HFFc6 (cell line): Measurements from ENCODE around the gene FRAS1. TPM values are rescaled to one million over a fixed set of nuclear protein-coding genes. Genes with fewer than 3 reads are reported as not detected.
A peak's percentile ranks its signal among the peaks of the same experiment; 100 is the strongest.

Experiments
- DNase-seq: peaks from one replicate; pipeline ENCODE4 v3.0.0-alpha.2; 2018
- H3K27ac Mint-ChIP-seq: 2 replicates; pipeline ENCODE4 v1.8.0; 2020; ENCODE audit warnings: mild to moderate bottlenecking, mixed read lengths
- H3K27me3 Mint-ChIP-seq: 2 replicates; pipeline ENCODE4 v1.8.0; 2021; ENCODE audit warnings: mild to moderate bottlenecking, moderate library complexity, mixed read lengths; ENCODE audit not compliant: insufficient read depth
- H3K36me3 Mint-ChIP-seq: 2 replicates; pipeline ENCODE4 v1.8.0; 2021; ENCODE audit warnings: low read depth, mixed read lengths
- H3K4me1 Mint-ChIP-seq: 2 replicates; pipeline ENCODE4 v1.8.0; 2020; ENCODE audit warnings: low read depth, mixed read lengths
- H3K4me3 Mint-ChIP-seq: 2 replicates; pipeline ENCODE4 v1.8.0; 2020; ENCODE audit warnings: mild to moderate bottlenecking, moderate library complexity, mixed read lengths
- H3K9me3 Mint-ChIP-seq: 2 replicates; pipeline ENCODE4 v1.8.0; 2020; ENCODE audit warnings: mild to moderate bottlenecking, mixed read lengths
- total RNA-seq, 6 experiments: library from RNA; stranded (reverse); fragmentation: NEBNext Ultra II Directional; extraction: Animal tissue kit (Norgen Biotek cat#: 25700); gene quantifications; 2 replicates in 1 of 6; 3 replicates in 5 of 6; pipeline ENCODE4 v1.2.3, GENCODE V29; 2021
- TF ChIP-seq, protein P1 (sequence below): fragments of 200-600 bp; sonication (generic); IDR thresholded peaks from 2 replicates; pipeline ENCODE4 v1.5.0; 2021; ENCODE audit warnings: antibody characterized with exemption, mild to moderate bottlenecking

The FRAS1 gene
- total RNA-seq, 6 experiments from 2014 or later = 1.7 to 11.0 (median 2.3) TPM

DNA sequence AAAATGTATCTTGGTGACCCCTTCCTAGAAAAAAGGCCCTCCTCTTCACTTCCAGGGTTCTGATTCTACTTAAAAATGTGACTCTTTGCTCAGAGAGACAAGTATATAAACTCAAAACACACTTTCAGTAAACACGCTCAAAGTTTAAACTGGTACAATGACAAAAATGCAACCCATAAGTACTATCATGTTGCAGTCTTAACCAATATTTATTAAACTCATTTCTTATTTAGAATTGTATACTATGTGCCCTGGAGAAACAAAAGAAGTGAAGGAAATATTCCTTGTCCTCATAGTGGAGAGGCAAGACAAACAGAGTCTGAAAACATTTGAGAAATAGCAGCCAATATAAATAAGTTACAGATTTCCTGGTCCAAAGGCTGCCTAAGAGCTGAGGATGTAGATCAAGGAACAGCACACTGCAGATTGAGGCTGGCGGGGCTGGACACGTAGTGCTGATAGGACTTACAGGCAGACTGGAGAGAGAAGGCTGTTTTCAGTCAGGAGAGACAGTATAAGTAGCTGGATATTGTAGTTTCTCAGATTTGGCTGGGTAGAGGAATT, 455.3 kb downstream of the FRAS1 start:
- Mint-ChIP-seq H3K36me3 (no peaks in the 10 kb centered on the region), H3K4me3 (no peak overlapping the region), H3K27me3 (no peaks in the 10 kb centered on the region; the same call in 1 of the 2 replicates), H3K4me1 (peaks cover 12% of the 10 kb centered on the region), H3K9me3 (no peaks in the 10 kb centered on the region), H3K27ac (no peak overlapping the region)
- TF ChIP-seq, protein P1, sequence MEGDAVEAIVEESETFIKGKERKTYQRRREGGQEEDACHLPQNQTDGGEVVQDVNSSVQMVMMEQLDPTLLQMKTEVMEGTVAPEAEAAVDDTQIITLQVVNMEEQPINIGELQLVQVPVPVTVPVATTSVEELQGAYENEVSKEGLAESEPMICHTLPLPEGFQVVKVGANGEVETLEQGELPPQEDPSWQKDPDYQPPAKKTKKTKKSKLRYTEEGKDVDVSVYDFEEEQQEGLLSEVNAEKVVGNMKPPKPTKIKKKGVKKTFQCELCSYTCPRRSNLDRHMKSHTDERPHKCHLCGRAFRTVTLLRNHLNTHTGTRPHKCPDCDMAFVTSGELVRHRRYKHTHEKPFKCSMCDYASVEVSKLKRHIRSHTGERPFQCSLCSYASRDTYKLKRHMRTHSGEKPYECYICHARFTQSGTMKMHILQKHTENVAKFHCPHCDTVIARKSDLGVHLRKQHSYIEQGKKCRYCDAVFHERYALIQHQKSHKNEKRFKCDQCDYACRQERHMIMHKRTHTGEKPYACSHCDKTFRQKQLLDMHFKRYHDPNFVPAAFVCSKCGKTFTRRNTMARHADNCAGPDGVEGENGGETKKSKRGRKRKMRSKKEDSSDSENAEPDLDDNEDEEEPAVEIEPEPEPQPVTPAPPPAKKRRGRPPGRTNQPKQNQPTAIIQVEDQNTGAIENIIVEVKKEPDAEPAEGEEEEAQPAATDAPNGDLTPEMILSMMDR = no peak
- no peak for DNase-seq

DNA sequence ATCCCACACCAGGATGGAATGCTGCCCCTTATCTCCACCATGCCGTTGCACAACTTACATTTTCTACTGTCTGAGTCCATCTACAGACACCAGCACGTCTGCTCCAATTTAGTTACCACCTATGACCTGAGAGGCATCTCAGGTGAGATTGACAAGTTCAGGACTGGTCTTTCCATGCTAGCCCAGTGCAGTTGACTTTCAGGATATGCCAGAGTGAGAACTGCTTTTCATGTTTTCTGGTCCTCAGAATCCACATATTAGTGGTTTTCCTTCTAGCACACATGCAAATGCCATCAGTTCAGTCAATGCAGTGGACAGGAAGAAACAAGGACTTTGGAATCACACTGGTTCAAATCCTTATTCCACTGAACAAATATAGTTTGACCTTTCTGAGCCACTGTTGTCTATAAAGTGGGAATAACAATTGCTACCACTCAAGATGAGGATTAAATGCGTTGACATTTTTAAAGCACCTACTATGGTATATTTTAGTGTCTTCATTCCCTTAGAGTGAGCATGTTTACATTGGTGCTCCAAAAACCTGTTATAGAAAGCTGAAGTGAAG, 456.4 kb downstream of the FRAS1 start:
- peaks cover 14% of the 10 kb centered on the region for H3K4me1 Mint-ChIP-seq
- TF ChIP-seq, protein P1 = no peak

DNA sequence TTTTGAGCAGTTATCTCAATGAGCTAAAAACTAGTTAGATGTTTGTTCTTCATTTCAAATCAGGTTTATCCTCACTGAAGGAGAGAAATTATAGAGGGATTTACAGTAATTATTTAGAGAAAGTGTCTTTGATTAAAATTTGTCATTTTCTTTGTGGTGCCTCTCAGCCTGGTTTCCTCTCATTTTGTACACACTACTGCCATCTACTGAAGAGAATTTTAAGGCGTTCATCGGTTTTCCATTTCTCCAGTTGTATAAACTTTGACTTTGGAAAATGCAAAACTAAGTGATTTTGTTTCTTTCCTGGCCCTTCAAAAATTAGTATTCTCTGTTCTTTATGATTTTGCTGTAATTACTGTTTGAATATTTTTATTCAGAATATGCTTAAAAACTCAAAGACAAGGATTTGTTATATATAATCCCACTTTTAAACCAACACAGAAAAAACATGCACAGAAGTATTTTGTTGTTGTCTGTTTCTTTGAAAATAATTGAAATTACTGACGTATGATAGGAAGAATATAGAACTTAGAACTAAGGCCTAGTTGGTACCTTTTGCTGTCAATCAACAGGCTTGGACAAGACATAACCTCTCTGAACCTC, 460.0 kb downstream of the FRAS1 start:
- TF ChIP-seq, protein P1 = peak; percentile 85
- H3K4me3 Mint-ChIP-seq = no peak overlapping the region
- no peaks in the 10 kb centered on the region for H3K36me3 Mint-ChIP-seq
- DNase-seq = peak; percentile 43
- H3K9me3 Mint-ChIP-seq = no peaks in the 10 kb centered on the region
- H3K4me1 Mint-ChIP-seq = peaks cover 33% of the 10 kb centered on the region
- H3K27me3 Mint-ChIP-seq = no peaks in the 10 kb centered on the region
- H3K27ac Mint-ChIP-seq = no peak overlapping the region

More for the DNA sequence above, 456.4 kb downstream of the FRAS1 start:
- Mint-ChIP-seq H3K4me3 (no peak overlapping the region), H3K9me3 (no peaks in the 10 kb centered on the region), H3K36me3 (no peaks in the 10 kb centered on the region), H3K27ac (no peak overlapping the region), H3K27me3 (no peaks in the 10 kb centered on the region)
- no peak for DNase-seq

DNA sequence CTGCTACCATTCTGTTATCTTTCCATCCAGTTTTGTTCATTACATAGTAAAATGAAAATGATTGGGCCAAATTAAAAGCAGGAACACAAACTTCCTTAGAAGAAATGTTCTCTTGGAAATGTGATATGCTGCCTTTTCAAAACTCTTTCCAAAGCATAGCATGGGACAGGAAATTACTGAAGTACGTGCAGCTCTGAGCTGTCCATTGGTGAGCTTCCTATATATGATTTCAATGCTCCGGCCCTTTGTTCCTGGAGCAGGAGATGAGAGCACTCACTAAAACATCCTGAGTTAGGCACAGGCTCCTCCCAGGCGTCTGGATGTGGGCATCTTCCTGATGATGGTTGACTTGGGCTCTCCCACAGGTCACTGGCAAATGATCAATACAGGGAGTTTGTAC, 461.4 kb downstream of the FRAS1 start:
- no peak for DNase-seq
- H3K36me3 Mint-ChIP-seq = no peaks in the 10 kb centered on the region
- no peak overlapping the region for H3K4me3 Mint-ChIP-seq
- H3K27ac Mint-ChIP-seq = no peak overlapping the region
- TF ChIP-seq, protein P1 = no peak
- peaks cover 33% of the 10 kb centered on the region for H3K4me1 Mint-ChIP-seq
- no peaks in the 10 kb centered on the region for H3K9me3 Mint-ChIP-seq
- no peaks in the 10 kb centered on the region for H3K27me3 Mint-ChIP-seq

DNA sequence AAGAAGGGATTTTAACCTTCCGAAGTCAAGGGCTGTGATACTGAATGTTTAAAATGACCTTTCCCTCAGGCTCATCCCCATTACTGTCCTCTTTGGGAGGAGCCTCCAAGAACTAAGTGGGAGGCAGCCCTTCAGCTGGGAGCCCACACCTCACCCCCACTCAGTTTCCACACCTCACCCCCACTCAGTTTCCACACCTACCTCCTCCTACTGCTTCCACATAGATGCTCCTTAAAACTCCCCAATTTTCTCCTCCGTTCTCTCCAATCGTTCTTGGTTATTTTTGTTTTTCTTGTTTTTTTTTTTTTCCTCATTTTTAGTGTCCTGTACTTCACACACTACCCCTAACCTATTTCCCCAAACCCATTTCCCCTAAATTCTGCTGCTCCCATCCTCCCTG, 462.8 kb downstream of the FRAS1 start:
- H3K27me3 Mint-ChIP-seq = no peaks in the 10 kb centered on the region
- peaks cover 33% of the 10 kb centered on the region for H3K4me1 Mint-ChIP-seq
- no peak for DNase-seq
- H3K36me3 Mint-ChIP-seq = no peaks in the 10 kb centered on the region
- H3K27ac Mint-ChIP-seq = no peak overlapping the region
- no peak overlapping the region for H3K4me3 Mint-ChIP-seq
- H3K9me3 Mint-ChIP-seq = no peaks in the 10 kb centered on the region
- TF ChIP-seq, protein P1 = no peak
